Testis (tissue), 2 donors: Measurements from ENCODE around the gene MAML3.

ENCODE experiments used
- POLR2A ChIP-seq: fragments of 450-650 bp; IDR thresholded peaks from one replicate; pipeline ENCODE4 v1.6.1; 2017; ENCODE audit warnings: antibody characterized with exemption, mild to moderate bottlenecking, moderate library complexity
- TF ChIP-seq, protein P1 (sequence below), 3 experiments: fragments of 450-650 bp in 2 of 3; fragments of 200-600 bp in 1 of 3; sonication (generic) in 1 of 3; IDR thresholded peaks; one replicate each; pipeline ENCODE4 v1.5.1; 2016 to 2019; ENCODE audit warnings: antibody characterized with exemption in 3 of 3, mild to moderate bottlenecking in 2 of 3, moderate library complexity in 1 of 3

- TF ChIP-seq, protein P1, sequence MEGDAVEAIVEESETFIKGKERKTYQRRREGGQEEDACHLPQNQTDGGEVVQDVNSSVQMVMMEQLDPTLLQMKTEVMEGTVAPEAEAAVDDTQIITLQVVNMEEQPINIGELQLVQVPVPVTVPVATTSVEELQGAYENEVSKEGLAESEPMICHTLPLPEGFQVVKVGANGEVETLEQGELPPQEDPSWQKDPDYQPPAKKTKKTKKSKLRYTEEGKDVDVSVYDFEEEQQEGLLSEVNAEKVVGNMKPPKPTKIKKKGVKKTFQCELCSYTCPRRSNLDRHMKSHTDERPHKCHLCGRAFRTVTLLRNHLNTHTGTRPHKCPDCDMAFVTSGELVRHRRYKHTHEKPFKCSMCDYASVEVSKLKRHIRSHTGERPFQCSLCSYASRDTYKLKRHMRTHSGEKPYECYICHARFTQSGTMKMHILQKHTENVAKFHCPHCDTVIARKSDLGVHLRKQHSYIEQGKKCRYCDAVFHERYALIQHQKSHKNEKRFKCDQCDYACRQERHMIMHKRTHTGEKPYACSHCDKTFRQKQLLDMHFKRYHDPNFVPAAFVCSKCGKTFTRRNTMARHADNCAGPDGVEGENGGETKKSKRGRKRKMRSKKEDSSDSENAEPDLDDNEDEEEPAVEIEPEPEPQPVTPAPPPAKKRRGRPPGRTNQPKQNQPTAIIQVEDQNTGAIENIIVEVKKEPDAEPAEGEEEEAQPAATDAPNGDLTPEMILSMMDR (IDR thresholded peaks at IDR 0.05): no peak
- no peak for TF ChIP-seq POLR2A
Observed at GRCh38 chr4:140056015-140056414, 98.0 kb downstream of the MAML3 start.
